ENCODE results near the gene OR2A1. TPM values are rescaled to one million over a fixed set of nuclear protein-coding genes. Genes with fewer than 3 reads are reported as not detected.
"Not testable (repeated sequence)": the region's sequence is repeated elsewhere in the genome, so short reads cannot be mapped to it uniquely, and the experiment has no call there.

The OR2A1 gene
- polyA plus RNA-seq, 3 donors: 0.10 to 0.44 (median 0.39) TPM

GRCh38 chr7:144323359-144323758 lies 11.1 kb downstream of the OR2A1 start:
- not testable (repeated sequence) for DNase-seq (ENCODE audit: low read depth in 3 of 3, low spot score in 2 of 3)

GRCh38 chr7:144325868-144326267 lies 13.6 kb downstream of the OR2A1 start:
- DNase-seq (ENCODE audit: low read depth in 3 of 3, low spot score in 2 of 3): not testable (repeated sequence)

GRCh38 chr7:144330044-144330443 lies 17.8 kb downstream of the OR2A1 start:
- not testable (repeated sequence) for DNase-seq (ENCODE audit: low read depth in 3 of 3, low spot score in 2 of 3)

- not testable (repeated sequence) for DNase-seq (ENCODE audit: low read depth in 3 of 3, low spot score in 2 of 3)
Measured at GRCh38 chr7:144331221-144331995, 19.2 kb downstream of the OR2A1 start.

- not testable (repeated sequence) for DNase-seq (ENCODE audit: low read depth in 3 of 3, low spot score in 2 of 3)
Measured at GRCh38 chr7:144331996-144332288, 19.7 kb downstream of the OR2A1 start.

GRCh38 chr7:144348625-144349024 lies 36.4 kb downstream of the OR2A1 start:
- not testable (repeated sequence) for DNase-seq (ENCODE audit: low read depth in 3 of 3, low spot score in 2 of 3)

GRCh38 chr7:144351667-144352066 lies 39.4 kb downstream of the OR2A1 start:
- DNase-seq (ENCODE audit: low read depth in 3 of 3, low spot score in 2 of 3): not testable (repeated sequence)

- DNase-seq (ENCODE audit: low read depth in 3 of 3, low spot score in 2 of 3): not testable (repeated sequence)
Measured at GRCh38 chr7:144355176-144355822, 43.1 kb downstream of the OR2A1 start, which contains the start of gene ARHGEF5. Gene ARHGEF5 (plus strand): TSS chr7:144355402. CDS start chr7:144362670, 7,268 bp downstream.

- DNase-seq (ENCODE audit: low read depth in 3 of 3, low spot score in 2 of 3): not testable (repeated sequence)
Measured at GRCh38 chr7:144356185-144356584, 44.0 kb downstream of the OR2A1 start.

GRCh38 chr7:144356860-144357259 lies 44.6 kb downstream of the OR2A1 start:
- not testable (repeated sequence) for DNase-seq (ENCODE audit: low read depth in 3 of 3, low spot score in 2 of 3)

GRCh38 chr7:144362061-144362460 lies 49.8 kb downstream of the OR2A1 start:
- DNase-seq (ENCODE audit: low read depth in 3 of 3, low spot score in 2 of 3): not testable (repeated sequence)

GRCh38 chr7:144365523-144365922 lies 53.3 kb downstream of the OR2A1 start:
- not testable (repeated sequence) for DNase-seq (ENCODE audit: low read depth in 3 of 3, low spot score in 2 of 3)

- DNase-seq (ENCODE audit: low read depth in 3 of 3, low spot score in 2 of 3): not testable (repeated sequence)
Measured at GRCh38 chr7:144367250-144367649, 55.0 kb downstream of the OR2A1 start.

- DNase-seq (ENCODE audit: low read depth in 3 of 3, low spot score in 2 of 3): not testable (repeated sequence)
Measured at GRCh38 chr7:144369221-144369620, 57.0 kb downstream of the OR2A1 start.

Other genes starting within 250 kb of the OR2A1 start
- gene OR2A25, start 242.6 kb upstream of the OR2A1 start, polyA plus RNA-seq (ENCODE audit: insufficient read length in 3 of 3): not detected
- gene OR2A12, start 226.1 kb upstream of the OR2A1 start, polyA plus RNA-seq (ENCODE audit: insufficient read length in 3 of 3): not detected
- not detected for gene OR2A2, start 202.8 kb upstream of the OR2A1 start, polyA plus RNA-seq (ENCODE audit: insufficient read length in 3 of 3)
- gene OR2A14, start 189.2 kb upstream of the OR2A1 start, polyA plus RNA-seq (ENCODE audit: insufficient read length in 3 of 3): not detected
- 1 to 10 TPM; 2.6 to 5.0 (median 2.7) TPM for gene CTAGE4, start 129.0 kb upstream of the OR2A1 start, polyA plus RNA-seq (ENCODE audit: insufficient read length in 3 of 3)
- 10 to 100 TPM; 22.3 to 28.7 (median 26.8) TPM for gene ARHGEF35, start 116.6 kb upstream of the OR2A1 start, polyA plus RNA-seq (ENCODE audit: insufficient read length in 3 of 3)
- gene OR2A42, start 72.8 kb upstream of the OR2A1 start, polyA plus RNA-seq (ENCODE audit: insufficient read length in 3 of 3): 1 to 10 TPM in 2 of 3 donors, under 1 TPM in 1; 0.97 to 1.5 (median 1.0) TPM
- gene OR2A7, start 47.6 kb upstream of the OR2A1 start, polyA plus RNA-seq (ENCODE audit: insufficient read length in 3 of 3): 1 to 10 TPM; 6.9 to 9.2 (median 7.0) TPM
- gene CTAGE8, start 43.1 kb upstream of the OR2A1 start, polyA plus RNA-seq (ENCODE audit: insufficient read length in 3 of 3): 1 to 10 TPM; 5.5 to 9.4 (median 7.7) TPM
- gene ARHGEF5, start 43.0 kb downstream of the OR2A1 start, polyA plus RNA-seq (ENCODE audit: insufficient read length in 3 of 3): 10 to 100 TPM; 21.3 to 22.2 (median 21.6) TPM
- not detected for gene NOBOX, start 91.3 kb downstream of the OR2A1 start, polyA plus RNA-seq (ENCODE audit: insufficient read length in 3 of 3)

Data from right renal cortex interstitium (tissue), 3 donors.